SH-SY5Y (cell line): ENCODE measurements around the gene ESCO1.

ENCODE experiments used
- GATA2 ChIP-seq: IDR thresholded peaks from 2 replicates; pipeline ENCODE4 v1.6.1; 2011; ENCODE audit warnings: mild to moderate bottlenecking, low read depth, low read length
- GATA3 ChIP-seq: IDR thresholded peaks from 2 replicates; pipeline ENCODE4 v1.6.1; 2011; ENCODE audit warnings: low read depth, mild to moderate bottlenecking, low read length, moderate library complexity

- TF ChIP-seq GATA2 (no peak), GATA3 (no peak)
Observed at GRCh38 chr18:21507913-21508701, 92.4 kb downstream of the ESCO1 start.
